ENCODE results near the gene GPR132.

GRCh38 chr14:105059925-105060565, 5.2 kb downstream of the GPR132 start:
- TF ChIP-seq CTCF (IDR thresholded peaks at IDR 0.05) = no peak
- TF ChIP-seq POLR2A (IDR thresholded peaks at IDR 0.05) = no peak

Measured in heart left ventricle (tissue), 13 donors.